ENCODE results near the gene DNM2. TPM values are rescaled to one million over a fixed set of nuclear protein-coding genes. Genes with fewer than 3 reads are reported as not detected.
"Not testable (repeated sequence)": the region's sequence is repeated elsewhere in the genome, so short reads cannot be mapped to it uniquely, and the experiment has no call there.

Gene DNM2
- total RNA-seq (76.2 TPM), polyA plus RNA-seq (87.0 TPM)

- peak within 1 kb of the TSS; percentile 85 for H3K27ac ChIP-seq (ENCODE audit: low read depth)
- H3K4me3 ChIP-seq (ENCODE audit: low read depth, low read length) = peak within 1 kb of the TSS; percentile 85
- no peaks in the 10 kb centered on the region for H3K36me3 ChIP-seq (ENCODE audit: insufficient read depth)
- peak; percentile 100 for DNase-seq (ENCODE audit: extremely low spot score)
- under 1% methylated on average over 57 of the region's 57 CpGs for WGBS
- H3K4me1 ChIP-seq (ENCODE audit: insufficient read depth) = no peaks in the 10 kb centered on the region
These were observed at the start of gene DNM2 for GRCh38 chr19:10717356-10718204. TSS of gene DNM2 (plus strand) at chr19:10718079. CDS start at chr19:10718243, 164 bp downstream.

- Histone ChIP-seq H3K27ac (ENCODE audit: low read depth) (no peak overlapping the region), H3K4me3 (ENCODE audit: low read depth, low read length) (no peak overlapping the region), H3K36me3 (ENCODE audit: insufficient read depth) (peaks cover 3% of the 10 kb centered on the region), H3K4me1 (ENCODE audit: insufficient read depth) (peaks cover 4% of the 10 kb centered on the region)
- no peak for DNase-seq (ENCODE audit: extremely low spot score)
- 86% methylated on average over 6 of the region's 6 CpGs for WGBS
These were observed 48.6 kb upstream of the DNM2 start for GRCh38 chr19:10669246-10669645.

- DNase-seq (ENCODE audit: extremely low spot score) = no peak
- WGBS = 66% methylated on average over 1 of the region's 1 CpG
- peaks cover 4% of the 10 kb centered on the region for H3K4me1 ChIP-seq (ENCODE audit: insufficient read depth)
- no peak overlapping the region for H3K27ac ChIP-seq (ENCODE audit: low read depth)
- H3K36me3 ChIP-seq (ENCODE audit: insufficient read depth) = peaks cover 3% of the 10 kb centered on the region
- no peak overlapping the region for H3K4me3 ChIP-seq (ENCODE audit: low read depth, low read length)
These were observed 47.7 kb upstream of the DNM2 start for GRCh38 chr19:10670182-10670581.

- 84% methylated on average over 24 of the region's 24 CpGs for WGBS
- Histone ChIP-seq H3K36me3 (ENCODE audit: insufficient read depth) (peaks cover 3% of the 10 kb centered on the region), H3K4me3 (ENCODE audit: low read depth, low read length) (no peak overlapping the region), H3K27ac (ENCODE audit: low read depth) (no peak overlapping the region), H3K4me1 (ENCODE audit: insufficient read depth) (peaks cover 4% of the 10 kb centered on the region)
- no peak for DNase-seq (ENCODE audit: extremely low spot score)
These were observed 46.7 kb upstream of the DNM2 start for GRCh38 chr19:10670876-10671804.

GRCh38 chr19:10671922-10672321 is 46.0 kb upstream of the DNM2 start:
- not testable (repeated sequence) for H3K4me3 ChIP-seq (ENCODE audit: low read depth, low read length); H3K4me1 ChIP-seq (ENCODE audit: insufficient read depth); H3K27ac ChIP-seq (ENCODE audit: low read depth); H3K36me3 ChIP-seq (ENCODE audit: insufficient read depth); DNase-seq (ENCODE audit: extremely low spot score)
- WGBS = 92% methylated on average over 3 of the region's 3 CpGs

GRCh38 chr19:10675214-10675613 is 42.7 kb upstream of the DNM2 start:
- H3K27ac ChIP-seq (ENCODE audit: low read depth); H3K4me1 ChIP-seq (ENCODE audit: insufficient read depth); H3K36me3 ChIP-seq (ENCODE audit: insufficient read depth); H3K4me3 ChIP-seq (ENCODE audit: low read depth, low read length); DNase-seq (ENCODE audit: extremely low spot score): not testable (repeated sequence)
- WGBS = 87% methylated on average over 8 of the region's 8 CpGs

- H3K36me3 ChIP-seq (ENCODE audit: insufficient read depth) = peaks cover 12% of the 10 kb centered on the region
- no peak for DNase-seq (ENCODE audit: extremely low spot score)
- H3K4me1 ChIP-seq (ENCODE audit: insufficient read depth) = no peaks in the 10 kb centered on the region
- no peak overlapping the region for H3K27ac ChIP-seq (ENCODE audit: low read depth)
- 87% methylated on average over 13 of the region's 13 CpGs for WGBS
- no peak overlapping the region for H3K4me3 ChIP-seq (ENCODE audit: low read depth, low read length)
These were observed 40.1 kb upstream of the DNM2 start for GRCh38 chr19:10677751-10678150.

GRCh38 chr19:10678813-10679212 is 39.1 kb upstream of the DNM2 start:
- no peak overlapping the region for H3K27ac ChIP-seq (ENCODE audit: low read depth)
- no peaks in the 10 kb centered on the region for H3K4me1 ChIP-seq (ENCODE audit: insufficient read depth)
- DNase-seq (ENCODE audit: extremely low spot score) = no peak
- 92% methylated on average over 12 of the region's 12 CpGs for WGBS
- no peak overlapping the region for H3K4me3 ChIP-seq (ENCODE audit: low read depth, low read length)
- peaks cover 11% of the 10 kb centered on the region for H3K36me3 ChIP-seq (ENCODE audit: insufficient read depth)

GRCh38 chr19:10679743-10680142 is 38.1 kb upstream of the DNM2 start:
- DNase-seq (ENCODE audit: extremely low spot score) = no peak
- no peak overlapping the region for H3K27ac ChIP-seq (ENCODE audit: low read depth)
- no peaks in the 10 kb centered on the region for H3K4me1 ChIP-seq (ENCODE audit: insufficient read depth)
- WGBS = 93% methylated on average over 18 of the region's 18 CpGs
- no peak overlapping the region for H3K4me3 ChIP-seq (ENCODE audit: low read depth, low read length)
- H3K36me3 ChIP-seq (ENCODE audit: insufficient read depth) = peaks cover 14% of the 10 kb centered on the region

GRCh38 chr19:10680545-10681135 is 37.2 kb upstream of the DNM2 start:
- Histone ChIP-seq H3K36me3 (ENCODE audit: insufficient read depth) (peaks cover 14% of the 10 kb centered on the region), H3K4me3 (ENCODE audit: low read depth, low read length) (no peak overlapping the region), H3K27ac (ENCODE audit: low read depth) (no peak overlapping the region), H3K4me1 (ENCODE audit: insufficient read depth) (no peaks in the 10 kb centered on the region)
- 95% methylated on average over 15 of the region's 15 CpGs for WGBS
- DNase-seq (ENCODE audit: extremely low spot score) = no peak

GRCh38 chr19:10681658-10682057 is 36.2 kb upstream of the DNM2 start:
- 87% methylated on average over 4 of the region's 4 CpGs for WGBS
- no peak overlapping the region for H3K4me3 ChIP-seq (ENCODE audit: low read depth, low read length)
- no peaks in the 10 kb centered on the region for H3K4me1 ChIP-seq (ENCODE audit: insufficient read depth)
- H3K36me3 ChIP-seq (ENCODE audit: insufficient read depth) = peaks cover 14% of the 10 kb centered on the region
- H3K27ac ChIP-seq (ENCODE audit: low read depth) = no peak overlapping the region
- DNase-seq (ENCODE audit: extremely low spot score) = no peak

GRCh38 chr19:10682397-10683063 is 35.3 kb upstream of the DNM2 start:
- Histone ChIP-seq H3K4me3 (ENCODE audit: low read depth, low read length) (no peak overlapping the region), H3K4me1 (ENCODE audit: insufficient read depth) (no peaks in the 10 kb centered on the region), H3K27ac (ENCODE audit: low read depth) (no peak overlapping the region), H3K36me3 (ENCODE audit: insufficient read depth) (peaks cover 11% of the 10 kb centered on the region)
- WGBS = 87% methylated on average over 15 of the region's 15 CpGs
- no peak for DNase-seq (ENCODE audit: extremely low spot score)

- H3K4me3 ChIP-seq (ENCODE audit: low read depth, low read length) = no peak overlapping the region
- no peak for DNase-seq (ENCODE audit: extremely low spot score)
- peaks cover 11% of the 10 kb centered on the region for H3K36me3 ChIP-seq (ENCODE audit: insufficient read depth)
- H3K27ac ChIP-seq (ENCODE audit: low read depth) = no peak overlapping the region
- no peaks in the 10 kb centered on the region for H3K4me1 ChIP-seq (ENCODE audit: insufficient read depth)
- 87% methylated on average over 15 of the region's 15 CpGs for WGBS
These were observed 34.8 kb upstream of the DNM2 start for GRCh38 chr19:10683064-10683426.

Data from urinary bladder (tissue), 4 donors.